B cell (primary cell): ENCODE results near the gene ANKRD17. TPM values are rescaled to one million over a fixed set of nuclear protein-coding genes. Genes with fewer than 3 reads are reported as not detected.

Experiments used
- ATAC-seq: fragments of 200-7000 bp; cut with Tn5 transposase; one replicate; pipeline ENCODE4 v1.10.0; 2021; ENCODE audit warnings: low read depth, mild to moderate bottlenecking, moderate number of reproducible peaks, moderate library complexity
- CTCF ChIA-PET: fragments of 350-600 bp; sonication (Branson Sonifier 250); formaldehyde crosslinking; loops from one replicate; lab custom pipeline; 2021; ENCODE audit warnings: antibody characterized with exemption, inconsistent platforms; lab: Charles Lee
- POLR2A ChIA-PET: fragments of 350-600 bp; sonication (Branson Sonifier 250); formaldehyde crosslinking; loops from one replicate; lab custom pipeline; 2021; ENCODE audit warnings: antibody characterized with exemption; lab: Charles Lee
- DNase-seq: peaks from one replicate; pipeline ENCODE4 v3.0.0; 2013
- H2AFZ ChIP-seq: 2 replicates; pipeline ENCODE4 v1.6.1; 2012; ENCODE audit warnings: mild to moderate bottlenecking, low read depth, low read length; ENCODE audit not compliant: insufficient read depth, poor library complexity, severe bottlenecking
- H3K27ac ChIP-seq, 2 donors: 1 replicate in 1 of 2; 2 replicates in 1 of 2; pipeline ENCODE4 v1.5.1; 2012 to 2013; ENCODE audit warnings: low read length in 2 of 2, mild to moderate bottlenecking in 2 of 2, moderate library complexity in 1 of 2
- H3K27me3 ChIP-seq, 4 experiments: fragments of 200-600 bp in 1 of 4; sonication (generic) in 1 of 4; replicated peaks in 1 of 4; 1 replicate in 2 of 4; 2 replicates in 2 of 4; pipeline versions ENCODE4 v1.6.1 to v1.7.0; 2013 to 2016; ENCODE audit warnings: low read length in 3 of 4, mild to moderate bottlenecking in 2 of 4, mixed read lengths in 1 of 4, moderate library complexity in 1 of 4; ENCODE audit not compliant: insufficient read depth in 4 of 4, control insufficient read depth in 3 of 4; ENCODE audit errors: control extremely low read depth in 1 of 4
- H3K36me3 ChIP-seq, 2 experiments: replicated peaks in 1 of 2; 1 replicate in 1 of 2; 2 replicates in 1 of 2; pipeline versions ENCODE4 v1.6.1 to v1.7.1; 2013; ENCODE audit warnings: low read length in 1 of 2; ENCODE audit not compliant: insufficient read depth in 2 of 2, control insufficient read depth in 1 of 2; ENCODE audit errors: control extremely low read depth in 1 of 2, extremely low read depth in 1 of 2
- H3K4me1 ChIP-seq, 2 donors: fragments of 200-600 bp in 1 of 2; sonication (generic) in 1 of 2; 1 replicate in 1 of 2; 2 replicates in 1 of 2; pipeline versions ENCODE4 v1.5.1 to v1.6.1; 2013 to 2017; ENCODE audit warnings: low read length in 2 of 2; ENCODE audit not compliant: control insufficient read depth in 2 of 2, insufficient read depth in 2 of 2
- H3K4me2 ChIP-seq: replicated peaks from 2 replicates; pipeline ENCODE3; 2012; ENCODE audit warnings: mild to moderate bottlenecking, low read depth, low read length; ENCODE audit not compliant: poor library complexity, severe bottlenecking
- H3K4me3 ChIP-seq, 5 experiments: fragments of 200-600 bp in 1 of 5; sonication (generic) in 1 of 5; 1 replicate in 3 of 5; 2 replicates in 2 of 5; pipeline versions ENCODE4 v1.5.1 to v1.7.0; 2011 to 2016; ENCODE audit warnings: low read length in 4 of 5, mild to moderate bottlenecking in 4 of 5, low read depth in 2 of 5, control low read depth in 1 of 5, moderate library complexity in 1 of 5; ENCODE audit not compliant: insufficient read depth in 1 of 5; ENCODE audit errors: control extremely low read depth in 1 of 5, extremely low read depth in 1 of 5
- H3K79me2 ChIP-seq: fragments of 200-600 bp; sonication (generic); one replicate; pipeline ENCODE4 v1.6.0; 2016; ENCODE audit warnings: low read length; ENCODE audit not compliant: control insufficient read depth, insufficient read depth
- H3K9ac ChIP-seq: fragments of 200-600 bp; sonication (generic); 2 replicates; pipeline ENCODE4 v1.6.1; 2017; ENCODE audit warnings: mild to moderate bottlenecking, low read length, moderate library complexity
- H3K9me3 ChIP-seq, 3 donors: one replicate each; pipeline versions ENCODE4 v1.6.1 to v1.7.1; 2013; ENCODE audit warnings: low read length in 2 of 3; ENCODE audit not compliant: control insufficient read depth in 2 of 3, insufficient read depth in 1 of 3; ENCODE audit errors: control extremely low read depth in 1 of 3
- H4K20me1 ChIP-seq: 2 replicates; pipeline ENCODE4 v1.6.0; 2012; ENCODE audit warnings: mild to moderate bottlenecking, low read length; ENCODE audit not compliant: insufficient read depth, control insufficient read depth, poor library complexity, severe bottlenecking
- H3K27ac Mint-ChIP-seq: one replicate; pipeline ENCODE4 v1.8.0; 2021; ENCODE audit warnings: mixed read lengths
- H3K27me3 Mint-ChIP-seq: one replicate; pipeline ENCODE4 v1.8.0; 2021; ENCODE audit warnings: mixed read lengths
- H3K4me1 Mint-ChIP-seq: one replicate; pipeline ENCODE4 v1.8.0; 2021; ENCODE audit warnings: mixed read lengths
- H3K4me3 Mint-ChIP-seq: one replicate; pipeline ENCODE4 v1.8.0; 2021; ENCODE audit warnings: mixed read lengths
- H3K9me3 Mint-ChIP-seq: one replicate; pipeline ENCODE4 v1.8.0; 2022; ENCODE audit warnings: mixed read lengths; ENCODE audit not compliant: insufficient read depth
- EZH2 ChIP-seq: IDR thresholded peaks from 2 replicates; pipeline ENCODE4 v1.6.1; 2012; ENCODE audit warnings: borderline replicate concordance, low read depth, mild to moderate bottlenecking, moderate library complexity, low read length; ENCODE audit not compliant: insufficient read depth, poor library complexity, severe bottlenecking
- WGBS: methylation state at CpG from one replicate; pipeline ENCODE4 v1.1.5; 2013; ENCODE audit warnings: missing lambda C conversion rate; ENCODE audit not compliant: insufficient coverage; 5-methylcytosine and 5-hydroxymethylcytosine counted together
- intact Hi-C: fragments of 100-400 bp; cut with micrococcal nuclease; formaldehyde crosslinking; loops from one replicate; pipeline ENCODE4 v1.10.0; 2022
- polyA plus RNA-seq: library from polyadenylated mRNA; depleted of rRNA; stranded (reverse); fragments of >200 nt; gene quantifications from 2 replicates; pipeline ENCODE4 v1.2.3, GENCODE V29; 2012
- total RNA-seq, 2 donors: library from RNA; stranded (reverse); fragments of 120-200 nt in 1 of 2; gene quantifications; 1 replicate in 1 of 2; 2 replicates in 1 of 2; pipeline versions ENCODE4 v1.2.3 to v1.2.4, GENCODE V29; 2013 to 2022
- TF ChIP-seq, protein P1 (sequence below): fragments of 200-600 bp; IDR thresholded peaks from one replicate; pipeline ENCODE4 v1.8.0; 2022; ENCODE audit warnings: antibody characterized with exemption, mild to moderate bottlenecking

ANKRD17 gene
- total and polyA plus RNA-seq, 2 donors (not counting 1 experiment from before 2014, with no cell fraction given): 15.8 to 69.4 TPM

- no peak overlapping the region for H3K4me3 ChIP-seq
- CTCF ChIA-PET: no interaction called here
- no peak overlapping the region for H3K27ac Mint-ChIP-seq
- H3K9me3 Mint-ChIP-seq: no peaks in the 10 kb centered on the region
- H3K27me3 ChIP-seq: no peaks in the 10 kb centered on the region
- H3K4me1 ChIP-seq: peaks cover 27 to 32% of the 10 kb centered on the region in 2 donors
- ATAC-seq (no peak), DNase-seq (no peak)
- no peak for TF ChIP-seq EZH2
- TF ChIP-seq, protein P1, sequence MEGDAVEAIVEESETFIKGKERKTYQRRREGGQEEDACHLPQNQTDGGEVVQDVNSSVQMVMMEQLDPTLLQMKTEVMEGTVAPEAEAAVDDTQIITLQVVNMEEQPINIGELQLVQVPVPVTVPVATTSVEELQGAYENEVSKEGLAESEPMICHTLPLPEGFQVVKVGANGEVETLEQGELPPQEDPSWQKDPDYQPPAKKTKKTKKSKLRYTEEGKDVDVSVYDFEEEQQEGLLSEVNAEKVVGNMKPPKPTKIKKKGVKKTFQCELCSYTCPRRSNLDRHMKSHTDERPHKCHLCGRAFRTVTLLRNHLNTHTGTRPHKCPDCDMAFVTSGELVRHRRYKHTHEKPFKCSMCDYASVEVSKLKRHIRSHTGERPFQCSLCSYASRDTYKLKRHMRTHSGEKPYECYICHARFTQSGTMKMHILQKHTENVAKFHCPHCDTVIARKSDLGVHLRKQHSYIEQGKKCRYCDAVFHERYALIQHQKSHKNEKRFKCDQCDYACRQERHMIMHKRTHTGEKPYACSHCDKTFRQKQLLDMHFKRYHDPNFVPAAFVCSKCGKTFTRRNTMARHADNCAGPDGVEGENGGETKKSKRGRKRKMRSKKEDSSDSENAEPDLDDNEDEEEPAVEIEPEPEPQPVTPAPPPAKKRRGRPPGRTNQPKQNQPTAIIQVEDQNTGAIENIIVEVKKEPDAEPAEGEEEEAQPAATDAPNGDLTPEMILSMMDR: no peak
- H2AFZ ChIP-seq: no peak overlapping the region
- no peak overlapping the region for H3K9ac ChIP-seq
- peaks cover 75% of the 10 kb centered on the region for H3K79me2 ChIP-seq
- intact Hi-C loops: loop anchor here (5.0 kb wide), 1 partner anchor 39 kb away; no protein-coding TSS in a partner anchor
- no peaks in the 10 kb centered on the region for H3K9me3 ChIP-seq
- peaks cover 5% of the 10 kb centered on the region for H4K20me1 ChIP-seq
- peaks cover 0 to 3% of the 10 kb centered on the region in 2 experiments for H3K36me3 ChIP-seq
- POLR2A ChIA-PET: no interaction called here
- H3K4me3 Mint-ChIP-seq: no peak overlapping the region
- no peak overlapping the region for H3K4me2 ChIP-seq
- H3K27ac ChIP-seq: no peak overlapping the region
- peaks cover 37% of the 10 kb centered on the region for H3K4me1 Mint-ChIP-seq
- no peaks in the 10 kb centered on the region for H3K27me3 Mint-ChIP-seq
These were observed 37.8 kb downstream of the ANKRD17 start for GRCh38 chr4:73220815-73221214.

DNA sequence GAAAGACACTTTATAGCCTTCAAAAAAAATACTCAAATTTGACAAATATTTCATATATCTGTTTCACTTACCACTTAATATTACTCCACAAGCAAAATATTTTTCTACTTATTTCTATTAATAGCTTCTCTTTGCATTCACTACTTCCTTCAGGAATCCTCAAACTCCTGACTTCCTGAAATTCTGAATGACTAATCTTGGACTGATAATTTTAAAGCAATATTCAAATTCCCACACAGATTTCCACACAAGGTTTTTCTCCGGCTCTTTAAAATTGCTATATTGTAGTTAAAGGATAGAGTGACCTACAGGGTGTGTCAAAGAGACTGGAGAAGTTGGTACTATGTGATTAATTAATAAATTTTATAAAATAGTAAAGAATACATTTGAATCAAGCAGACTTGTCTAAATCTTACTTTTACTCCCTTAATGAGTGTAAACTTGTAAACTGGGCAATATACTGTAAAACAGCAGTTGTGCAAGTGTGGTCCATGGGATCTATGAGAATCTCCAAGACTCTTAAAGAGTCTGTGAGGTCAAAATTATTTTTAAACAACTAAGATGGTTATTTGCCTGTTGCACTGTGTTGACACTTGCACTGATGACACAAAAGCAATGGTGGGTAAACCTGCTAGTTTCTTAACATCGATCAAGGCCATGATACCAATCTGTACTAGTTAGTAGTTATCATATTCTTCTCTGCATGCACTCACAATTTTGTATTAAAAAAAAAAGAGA lies 44.5 kb downstream of the ANKRD17 start:
- Histone ChIP-seq H3K9me3 (no peaks in the 10 kb centered on the region), H3K27ac (no peak overlapping the region), H3K4me1 (no peaks in the 10 kb centered on the region), H3K36me3 (peaks cover 5 to 6% of the 10 kb centered on the region in 2 experiments), H3K4me3 (no peak overlapping the region), H2AFZ (no peak overlapping the region), H3K27me3 (no peaks in the 10 kb centered on the region), H3K9ac (no peak overlapping the region), H3K4me2 (no peak overlapping the region), H4K20me1 (peaks cover 16% of the 10 kb centered on the region), H3K79me2 (peaks cover 95% of the 10 kb centered on the region)
- intact Hi-C loops: no loop called here
- H3K27ac Mint-ChIP-seq: no peak overlapping the region
- CTCF ChIA-PET: no interaction called here
- WGBS: no CpG with 5 or more reads among the region's 2 CpGs
- no peak overlapping the region for H3K4me3 Mint-ChIP-seq
- POLR2A ChIA-PET: no interaction called here
- DNase-seq: no peak
- TF ChIP-seq EZH2: no peak
- TF ChIP-seq, protein P1: no peak
- no peak for ATAC-seq
- H3K4me1 Mint-ChIP-seq: peaks cover 30% of the 10 kb centered on the region
- H3K27me3 Mint-ChIP-seq: no peaks in the 10 kb centered on the region
- no peaks in the 10 kb centered on the region for H3K9me3 Mint-ChIP-seq
